ENCODE data around the gene SAMD4B. TPM values are rescaled to one million over a fixed set of nuclear protein-coding genes. Genes with fewer than 3 reads are reported as not detected.

The SAMD4B gene
- total and polyA plus RNA-seq, 12 donors, result 35.5 to 92.8 (median 49.8) TPM

DNA sequence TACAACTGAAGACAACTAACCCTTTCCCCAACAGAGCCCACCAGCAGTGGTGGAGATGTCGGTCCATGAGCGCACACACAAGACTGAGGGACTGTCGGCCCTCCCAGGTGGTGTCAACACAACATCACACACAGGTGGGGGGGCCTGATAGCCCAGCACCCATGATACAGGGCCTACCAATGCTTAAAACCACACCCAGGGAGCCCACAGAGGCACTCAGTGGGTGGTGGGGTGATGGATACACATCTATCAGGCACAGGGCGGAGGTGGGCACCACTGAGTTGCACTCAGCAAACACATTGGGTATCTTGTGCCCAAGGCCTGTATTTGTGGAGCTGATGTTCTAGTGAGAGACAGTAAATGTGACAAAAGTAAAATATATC lies 57.4 kb downstream of the SAMD4B start:
- Histone ChIP-seq H3K36me3 (peaks cover 0 to 37% (median 8%) of the 10 kb centered on the region in 9 donors), H3K27me3 (no peaks in the 10 kb centered on the region), H3K4me3 (no peak overlapping the region), H3K9me3 (no peaks in the 10 kb centered on the region), H3K27ac (peak overlapping the region in 5 of 10 donors; percentile 9 to 97 (median 84)), H3K4me1 (peaks cover 12 to 75% (median 40%) of the 10 kb centered on the region in 9 donors)
- 97% methylated on average over 4 of the region's 4 CpGs for WGBS, 2 donors
- intact Hi-C loops (cut with DNase I), result loop anchor here in 4 of 10 donors (5.0 kb wide), 2 partner anchors 133 to 138 kb away; partner anchors contain the start of gene EID2B (in 3 of the 4)
- DNase-seq, result no peak
- no peak for TF ChIP-seq CTCF (IDR thresholded peaks at IDR 0.05)
- no peak for ATAC-seq

DNA sequence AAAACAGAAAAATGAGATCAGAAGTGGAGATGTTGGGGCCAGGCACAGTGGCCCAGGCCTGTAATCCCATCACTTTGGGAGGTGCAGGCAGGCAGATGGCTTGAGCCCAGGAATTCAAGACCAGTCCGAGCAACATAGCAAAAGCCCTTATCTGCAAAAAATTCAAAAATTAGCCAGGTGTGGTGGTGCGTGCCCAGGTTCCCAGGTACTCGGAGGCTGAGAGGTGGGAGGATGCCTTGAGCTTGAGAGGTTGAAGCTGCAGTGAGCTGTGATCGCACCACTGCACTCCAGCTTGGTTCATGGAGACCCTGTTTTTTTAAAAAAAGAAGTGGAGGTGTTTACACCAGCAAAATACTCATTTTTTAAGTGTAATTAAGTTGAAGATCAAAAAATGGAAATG lies 57.8 kb downstream of the SAMD4B start:
- Histone ChIP-seq H3K4me3 (no peak overlapping the region), H3K4me1 (peaks cover 12 to 79% (median 40%) of the 10 kb centered on the region in 9 donors), H3K27ac (peak overlapping the region in 5 of 10 donors; percentile 9 to 97 (median 84)), H3K9me3 (no peaks in the 10 kb centered on the region), H3K36me3 (peaks cover 0 to 33% (median 4%) of the 10 kb centered on the region in 9 donors), H3K27me3 (no peaks in the 10 kb centered on the region)
- intact Hi-C loops (cut with DNase I), result no loop called here
- DNase-seq (no peak), ATAC-seq (no peak)
- WGBS, 2 donors, result 85 to 90% methylated on average over 4 of the region's 4 CpGs
- TF ChIP-seq CTCF (IDR thresholded peaks at IDR 0.05), result no peak

DNA sequence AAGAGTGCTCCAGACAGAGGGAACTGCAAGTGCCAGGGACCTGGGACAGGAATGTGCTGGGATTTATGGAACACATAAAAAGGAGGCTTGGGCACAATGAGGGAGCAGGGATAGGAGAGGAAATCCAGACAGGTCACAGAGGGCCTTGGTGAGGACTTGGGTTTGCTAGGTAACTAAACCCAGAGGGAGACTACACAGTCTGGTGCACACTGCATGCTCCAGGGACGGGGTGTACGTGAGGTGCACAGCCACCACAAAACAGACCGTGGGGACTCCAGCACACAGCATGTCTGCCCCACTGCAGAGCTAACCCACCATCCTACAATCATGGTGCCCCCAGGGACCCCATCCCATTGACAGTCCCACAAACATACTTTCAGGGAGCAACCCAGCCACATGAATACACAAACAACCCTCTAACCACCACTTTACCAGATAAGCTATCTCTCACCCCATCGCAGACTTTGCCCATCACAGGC lies 58.9 kb downstream of the SAMD4B start:
- Histone ChIP-seq H3K36me3 (peaks cover 0 to 23% (median 0%) of the 10 kb centered on the region in 9 donors), H3K9me3 (no peaks in the 10 kb centered on the region), H3K4me3 (no peak overlapping the region), H3K27ac (peak overlapping the region; percentile 95 to 100 (median 99)), H3K4me1 (peaks cover 16 to 90% (median 46%) of the 10 kb centered on the region in 9 donors), H3K27me3 (no peaks in the 10 kb centered on the region)
- intact Hi-C loops (cut with DNase I), result no loop called here
- DNase-seq (no peak), ATAC-seq (no peak)
- no peak for TF ChIP-seq CTCF (IDR thresholded peaks at IDR 0.05)
- 63 to 65% methylated on average over 4 of the region's 4 CpGs for WGBS, 2 donors

- peak; percentile 31 to 50 for DNase-seq
- WGBS, 2 donors, result 53 to 61% methylated on average over 25 of the region's 25 CpGs
- Histone ChIP-seq H3K27me3 (no peaks in the 10 kb centered on the region), H3K27ac (peak overlapping the region; percentile 95 to 100 (median 99)), H3K4me1 (peaks cover 16 to 92% (median 48%) of the 10 kb centered on the region in 9 donors), H3K9me3 (no peaks in the 10 kb centered on the region), H3K36me3 (peaks cover 0 to 17% (median 0%) of the 10 kb centered on the region in 9 donors), H3K4me3 (peak overlapping the region in 6 of 10 donors; percentile 46 to 71 (median 60))
- no peak for TF ChIP-seq CTCF (IDR thresholded peaks at IDR 0.05)
- ATAC-seq, result no peak
- intact Hi-C loops (cut with DNase I), result no loop called here
These were observed 59.5 kb downstream of the SAMD4B start for GRCh38 chr19:39401549-39402345.

All from heart right ventricle (tissue), 16 donors.